Measurements from ENCODE around the gene ZNF791.

DNA sequence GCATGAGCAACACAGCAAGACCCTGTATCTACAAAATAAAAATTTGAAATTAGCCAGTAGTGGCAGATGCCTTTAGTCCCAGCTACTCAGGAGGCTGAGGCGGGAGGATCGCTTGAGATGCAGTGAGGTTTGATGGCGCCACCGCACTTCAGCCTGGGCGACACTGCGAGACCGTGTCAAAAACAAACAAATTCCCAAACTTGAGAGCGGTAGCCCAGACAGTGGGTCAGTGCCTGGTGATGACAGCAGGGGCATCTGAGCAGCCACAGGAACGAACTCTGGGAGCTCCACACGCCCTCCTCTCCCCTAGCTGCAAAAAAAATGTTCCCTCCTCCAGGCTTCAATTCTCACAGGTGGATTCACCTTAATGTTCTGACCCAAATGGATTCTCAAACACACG is 14.2 kb upstream of the ZNF791 start:
- TF ChIP-seq ZNF274 (IDR thresholded peaks at IDR 0.05; ENCODE audit: low read depth, low read length) (no peak), YY1 (IDR thresholded peaks at IDR 0.05; ENCODE audit: insufficient read depth, insufficient read length) (no peak), SUZ12 (IDR thresholded peaks at IDR 0.05; ENCODE audit: extremely low read depth, insufficient read depth, insufficient read length) (no peak)
